Measurements from ENCODE around the gene REEP2. TPM values are rescaled to one million over a fixed set of nuclear protein-coding genes. Genes with fewer than 3 reads are reported as not detected.

Gene REEP2
- total RNA-seq, 2 experiments from 2014 or later = 6.1 to 10.9 TPM

DNA sequence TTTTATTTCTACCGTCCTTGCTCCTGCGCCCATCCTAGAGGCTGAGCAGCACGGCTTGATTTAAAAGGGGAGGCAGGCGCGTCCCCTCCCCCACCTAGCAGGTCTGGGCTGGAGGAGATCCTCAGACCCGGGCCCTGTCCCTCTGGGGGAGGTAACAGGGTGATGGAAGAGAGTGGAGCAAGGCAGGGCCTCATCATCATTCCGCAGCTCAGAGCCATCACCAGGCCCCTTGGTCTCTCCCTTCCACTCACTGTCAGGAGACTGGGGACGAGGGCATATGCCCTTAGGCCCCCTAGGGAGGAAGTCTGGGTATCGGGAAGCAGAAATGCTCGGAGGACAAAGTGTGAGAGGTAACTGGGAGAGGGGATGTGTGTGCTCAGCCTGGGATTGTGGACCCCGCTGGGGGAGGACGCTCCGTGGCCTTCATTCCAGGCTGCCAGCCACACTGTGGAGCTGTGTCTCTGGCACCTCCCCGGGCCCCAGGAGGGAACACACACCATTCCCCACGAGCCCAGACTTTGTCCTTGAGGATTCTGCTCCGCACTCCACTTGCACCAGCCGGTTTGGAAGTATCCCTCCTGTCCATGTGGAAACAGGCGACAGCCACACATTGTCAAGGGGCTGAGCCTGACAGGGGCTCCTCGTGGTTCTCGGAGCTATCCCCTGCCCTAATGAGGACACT, 761 bp downstream of the REEP2 start:
- Mint-ChIP-seq H3K9me3 (no peaks in the 10 kb centered on the region), H3K36me3 (peaks cover 12% of the 10 kb centered on the region), H3K4me3 (peak overlapping the region; percentile 78), H3K4me1 (ENCODE audit: low read depth) (peaks cover 16% of the 10 kb centered on the region), H3K27me3 (peaks cover 3% of the 10 kb centered on the region), H3K27ac (no peak overlapping the region)
- CTCF ChIA-PET = interaction anchor here (2.7 kb wide), 1 partner anchor 10 kb away, joined by 16 read pairs; no protein-coding TSS in a partner anchor
- DNase-seq = no peak
- intact Hi-C loops (cut with micrococcal nuclease) = loop anchor here (2.0 to 10.0 kb wide), 2 partner anchors 25 to 225 kb away; partner anchors contain the start of genes CDC23 and EGR1
- POLR2A ChIA-PET = interaction anchor here (1.8 kb wide), 1 partner anchor 10 kb away, joined by 6 read pairs; no protein-coding TSS in a partner anchor

DNA sequence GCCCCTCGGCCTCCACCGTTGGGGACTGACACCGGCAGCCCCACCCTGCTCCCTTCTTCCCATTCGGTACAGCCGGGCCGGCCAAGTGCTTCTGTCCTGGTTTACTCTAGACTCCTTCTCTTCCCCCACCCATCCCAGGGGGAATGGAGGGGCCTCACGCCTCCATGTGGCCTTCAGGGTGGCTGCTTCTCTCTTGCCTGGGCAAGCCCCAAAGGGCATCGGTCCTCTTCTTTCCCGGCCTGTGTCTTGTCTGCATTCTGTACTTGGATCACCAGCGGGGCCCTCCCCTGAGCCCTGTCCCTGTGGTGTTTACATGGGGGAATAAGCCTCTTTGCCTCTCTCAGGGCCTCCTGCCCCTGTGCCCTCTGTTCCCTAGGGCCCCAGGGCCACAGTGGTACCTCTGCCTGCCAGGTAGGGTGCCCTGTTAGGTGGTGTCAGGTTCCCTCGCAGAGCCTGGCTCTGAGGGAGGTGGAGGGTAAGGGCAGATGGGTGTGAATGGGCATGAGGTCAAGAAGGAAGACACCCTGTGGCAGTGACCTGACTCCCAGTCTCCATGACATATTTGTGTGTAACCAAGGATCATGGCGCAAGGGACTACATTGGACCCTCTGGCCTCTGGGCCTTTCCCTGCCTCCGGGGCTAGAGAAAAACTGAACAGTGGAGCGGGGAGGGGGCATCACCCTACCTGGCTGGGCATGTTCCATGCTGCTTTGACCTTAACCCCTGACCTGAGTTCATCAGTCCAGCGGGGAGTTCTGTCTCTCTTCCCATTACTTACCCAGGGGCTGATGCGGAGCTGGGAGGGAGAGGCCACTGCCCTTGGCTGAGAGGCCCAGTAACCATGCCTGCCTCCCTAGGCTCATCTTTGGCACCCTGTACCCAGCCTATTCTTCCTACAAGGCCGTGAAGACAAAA, 1.6 kb downstream of the REEP2 start:
- DNase-seq = no peak
- Mint-ChIP-seq H3K4me1 (ENCODE audit: low read depth) (peaks cover 16% of the 10 kb centered on the region), H3K4me3 (peak overlapping the region; percentile 53), H3K9me3 (no peaks in the 10 kb centered on the region), H3K36me3 (peaks cover 6% of the 10 kb centered on the region), H3K27ac (no peak overlapping the region), H3K27me3 (peaks cover 3% of the 10 kb centered on the region)
- ChIA-PET CTCF (interaction anchor here (0.8 to 2.7 kb wide), 2 partner anchors 9 to 88 kb away, joined by 3 to 16 read pairs; partner anchors contain the start of gene KDM3B), POLR2A (no interaction called here)
- intact Hi-C loops (cut with micrococcal nuclease) = no loop called here

DNA sequence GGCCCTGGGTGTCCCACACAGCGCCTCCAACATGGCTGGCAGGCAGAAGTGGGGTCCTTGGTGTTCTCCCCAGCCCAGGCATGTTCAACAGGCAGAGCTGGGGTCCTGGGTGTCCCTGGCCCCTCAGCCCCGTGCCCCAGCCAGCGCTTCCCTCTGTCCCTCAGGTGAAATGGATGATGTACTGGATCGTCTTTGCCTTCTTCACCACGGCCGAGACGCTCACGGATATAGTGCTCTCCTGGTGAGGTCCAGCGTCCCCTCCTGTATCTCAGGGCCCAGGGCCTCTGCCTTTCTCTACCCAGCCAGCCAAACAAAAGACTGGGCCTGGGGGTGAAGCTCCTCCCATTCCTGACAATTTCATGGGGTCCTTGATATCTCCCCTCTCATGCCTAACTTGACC, 2.4 kb downstream of the REEP2 start:
- intact Hi-C loops (cut with micrococcal nuclease) = no loop called here
- POLR2A ChIA-PET = no interaction called here

DNA sequence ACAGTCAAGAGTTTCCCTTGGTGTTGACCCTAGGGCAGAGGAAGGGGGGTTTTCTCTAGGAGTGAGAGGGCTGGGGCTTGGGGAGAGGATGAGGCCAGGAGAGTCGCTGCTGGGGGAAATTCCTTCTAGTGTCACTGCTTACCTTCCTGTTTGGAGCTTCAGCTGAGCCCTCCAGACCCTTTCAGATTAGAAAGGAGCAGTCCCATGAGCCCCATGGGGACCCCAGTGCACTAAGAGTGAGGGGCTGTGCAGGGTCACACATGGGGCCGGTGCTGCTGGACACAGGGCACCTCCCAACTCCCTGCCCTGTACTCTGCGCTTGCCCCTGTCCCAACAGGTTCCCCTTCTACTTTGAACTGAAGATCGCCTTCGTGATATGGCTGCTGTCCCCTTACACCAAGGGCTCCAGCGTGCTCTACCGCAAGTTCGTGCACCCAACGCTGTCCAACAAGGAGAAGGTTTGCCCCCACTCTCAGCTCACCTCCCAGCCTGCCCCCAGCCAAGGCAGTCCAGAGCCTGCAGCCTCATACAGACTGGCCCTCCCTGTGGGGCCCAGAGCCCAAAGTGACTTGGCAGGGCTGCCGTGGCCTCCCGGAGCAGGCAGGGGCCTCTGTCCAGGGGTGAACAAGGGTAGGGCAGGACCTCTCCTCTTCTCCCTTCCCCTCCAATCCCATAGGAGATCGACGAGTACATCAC, 5.4 kb downstream of the REEP2 start:
- Mint-ChIP-seq H3K36me3 (peaks cover 1% of the 10 kb centered on the region), H3K27me3 (peaks cover 3% of the 10 kb centered on the region), H3K4me1 (ENCODE audit: low read depth) (peaks cover 7% of the 10 kb centered on the region), H3K4me3 (no peak overlapping the region), H3K9me3 (no peaks in the 10 kb centered on the region), H3K27ac (no peak overlapping the region)
- POLR2A ChIA-PET = no interaction called here
- intact Hi-C loops (cut with micrococcal nuclease) = no loop called here
- CTCF ChIA-PET = no interaction called here
- DNase-seq = no peak

More for the DNA sequence above, 2.4 kb downstream of the REEP2 start:
- Mint-ChIP-seq H3K36me3 (peaks cover 1% of the 10 kb centered on the region), H3K9me3 (no peaks in the 10 kb centered on the region), H3K27me3 (peaks cover 3% of the 10 kb centered on the region), H3K4me3 (no peak overlapping the region), H3K27ac (no peak overlapping the region), H3K4me1 (ENCODE audit: low read depth) (peaks cover 16% of the 10 kb centered on the region)
- DNase-seq = no peak
- CTCF ChIA-PET = interaction anchor here (0.8 kb wide), 1 partner anchor 89 kb away, joined by 3 read pairs; the partner anchor contains the start of gene KDM3B

DNA sequence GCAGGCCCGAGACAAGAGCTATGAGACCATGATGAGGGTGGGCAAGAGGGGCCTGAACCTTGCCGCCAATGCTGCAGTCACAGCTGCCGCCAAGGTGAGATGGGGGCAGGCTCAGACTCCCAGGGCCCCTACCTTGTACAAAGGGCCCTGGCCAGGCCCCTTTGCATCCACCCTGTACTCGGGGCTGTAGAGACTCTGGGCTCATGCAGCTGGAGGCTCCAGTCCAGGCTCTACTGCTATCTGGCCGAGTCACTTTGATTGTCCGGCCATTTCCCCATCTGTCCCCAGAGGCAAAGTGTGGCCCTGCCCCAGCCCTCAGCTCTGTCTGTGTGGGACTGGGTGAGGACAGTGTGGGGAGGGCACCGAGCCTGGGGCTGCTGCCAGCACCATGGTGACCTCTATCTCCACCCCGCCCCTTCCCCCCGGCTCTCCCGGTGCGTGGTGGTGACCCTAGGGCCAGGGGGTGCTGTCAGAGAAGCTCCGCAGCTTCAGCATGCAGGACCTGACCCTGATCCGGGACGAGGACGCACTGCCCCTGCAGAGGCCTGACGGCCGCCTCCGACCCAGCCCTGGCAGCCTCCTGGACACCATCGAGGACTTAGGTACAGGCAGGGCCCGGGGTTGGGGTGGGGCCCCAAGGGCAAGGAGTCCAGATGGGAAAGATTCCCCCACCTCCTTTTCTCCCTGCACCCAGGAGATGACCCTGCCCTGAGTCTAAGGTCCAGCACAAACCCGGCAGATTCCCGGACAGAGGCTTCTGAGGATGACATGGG, 6.1 kb downstream of the REEP2 start:
- Mint-ChIP-seq H3K36me3 (peaks cover 1% of the 10 kb centered on the region), H3K4me3 (no peak overlapping the region), H3K27me3 (peaks cover 4% of the 10 kb centered on the region), H3K9me3 (no peaks in the 10 kb centered on the region), H3K4me1 (ENCODE audit: low read depth) (peaks cover 5% of the 10 kb centered on the region), H3K27ac (no peak overlapping the region)
- DNase-seq = no peak
- intact Hi-C loops (cut with micrococcal nuclease) = no loop called here
- POLR2A ChIA-PET = no interaction called here
- CTCF ChIA-PET = no interaction called here

DNA sequence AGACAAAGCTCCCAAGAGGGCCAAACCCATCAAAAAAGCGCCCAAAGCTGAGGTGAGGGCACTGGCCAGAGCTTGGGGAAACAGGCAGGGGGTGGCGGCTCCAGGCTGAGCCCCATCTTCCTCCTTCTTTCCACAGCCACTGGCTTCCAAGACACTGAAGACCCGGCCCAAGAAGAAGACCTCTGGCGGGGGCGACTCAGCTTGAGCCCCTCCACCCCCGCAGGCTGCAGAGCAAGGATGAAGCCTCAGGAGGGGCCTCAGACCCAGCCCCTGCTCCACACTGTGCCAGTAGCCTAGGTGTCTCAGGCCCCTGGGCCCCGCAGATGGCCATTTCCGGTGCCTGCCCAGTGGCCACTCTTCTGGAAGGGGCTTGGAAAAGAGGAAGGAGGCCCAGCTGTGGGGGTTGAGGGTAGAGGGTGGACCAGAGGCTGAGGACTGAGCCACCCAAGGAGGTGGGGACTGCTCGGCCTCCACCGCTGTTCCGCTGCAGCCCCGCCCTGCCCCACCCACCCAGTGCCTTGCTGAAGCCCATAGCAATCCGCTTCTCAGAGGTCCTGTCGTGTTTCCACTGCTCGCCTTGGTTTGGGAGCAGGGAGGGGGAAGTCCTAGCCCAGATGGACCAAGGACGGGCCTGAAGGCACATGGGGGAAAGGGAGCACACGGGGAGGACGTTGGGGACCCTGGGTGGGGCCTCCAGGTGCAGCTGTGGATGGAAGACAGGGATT, 6.9 kb downstream of the REEP2 start:
- Mint-ChIP-seq H3K27ac (no peak overlapping the region), H3K4me3 (no peak overlapping the region), H3K9me3 (no peaks in the 10 kb centered on the region), H3K27me3 (peaks cover 4% of the 10 kb centered on the region), H3K36me3 (no peaks in the 10 kb centered on the region), H3K4me1 (ENCODE audit: low read depth) (peaks cover 6% of the 10 kb centered on the region)
- intact Hi-C loops (cut with micrococcal nuclease) = no loop called here
- DNase-seq = no peak
- ChIA-PET POLR2A (no interaction called here), CTCF (no interaction called here)

DNA sequence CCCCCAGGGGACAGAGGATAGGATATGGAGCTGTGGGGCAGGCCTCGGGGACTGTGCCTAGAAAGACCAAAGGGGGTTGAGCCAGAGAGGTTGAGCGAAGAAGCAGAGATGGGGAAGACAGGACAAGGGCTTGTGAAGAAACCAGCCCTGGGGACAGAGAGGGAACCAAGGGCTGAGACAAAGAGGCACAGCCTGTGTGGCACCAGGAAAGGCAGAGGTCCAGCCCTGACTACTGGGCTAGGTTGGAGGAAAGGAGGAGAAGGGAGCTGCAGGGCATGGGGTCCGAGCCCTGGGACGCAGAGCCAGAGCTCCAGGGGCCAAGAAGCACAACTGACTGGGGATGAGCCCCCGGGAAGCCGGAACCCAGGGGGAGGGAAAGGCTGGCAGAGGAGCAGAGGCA, 9.2 kb downstream of the REEP2 start:
- POLR2A ChIA-PET = no interaction called here
- Mint-ChIP-seq H3K36me3 (no peaks in the 10 kb centered on the region), H3K27ac (no peak overlapping the region), H3K4me1 (ENCODE audit: low read depth) (peaks cover 6% of the 10 kb centered on the region), H3K9me3 (no peaks in the 10 kb centered on the region), H3K27me3 (peaks cover 4% of the 10 kb centered on the region), H3K4me3 (no peak overlapping the region)
- DNase-seq = no peak
- CTCF ChIA-PET = interaction anchor here (0.8 to 6.3 kb wide), 10 partner anchors 9 to 269 kb away, joined by 3 to 71 read pairs (median 8); partner anchors contain the start of genes EGR1, KDM3B and KIF20A
- intact Hi-C loops (cut with micrococcal nuclease) = no loop called here

DNA sequence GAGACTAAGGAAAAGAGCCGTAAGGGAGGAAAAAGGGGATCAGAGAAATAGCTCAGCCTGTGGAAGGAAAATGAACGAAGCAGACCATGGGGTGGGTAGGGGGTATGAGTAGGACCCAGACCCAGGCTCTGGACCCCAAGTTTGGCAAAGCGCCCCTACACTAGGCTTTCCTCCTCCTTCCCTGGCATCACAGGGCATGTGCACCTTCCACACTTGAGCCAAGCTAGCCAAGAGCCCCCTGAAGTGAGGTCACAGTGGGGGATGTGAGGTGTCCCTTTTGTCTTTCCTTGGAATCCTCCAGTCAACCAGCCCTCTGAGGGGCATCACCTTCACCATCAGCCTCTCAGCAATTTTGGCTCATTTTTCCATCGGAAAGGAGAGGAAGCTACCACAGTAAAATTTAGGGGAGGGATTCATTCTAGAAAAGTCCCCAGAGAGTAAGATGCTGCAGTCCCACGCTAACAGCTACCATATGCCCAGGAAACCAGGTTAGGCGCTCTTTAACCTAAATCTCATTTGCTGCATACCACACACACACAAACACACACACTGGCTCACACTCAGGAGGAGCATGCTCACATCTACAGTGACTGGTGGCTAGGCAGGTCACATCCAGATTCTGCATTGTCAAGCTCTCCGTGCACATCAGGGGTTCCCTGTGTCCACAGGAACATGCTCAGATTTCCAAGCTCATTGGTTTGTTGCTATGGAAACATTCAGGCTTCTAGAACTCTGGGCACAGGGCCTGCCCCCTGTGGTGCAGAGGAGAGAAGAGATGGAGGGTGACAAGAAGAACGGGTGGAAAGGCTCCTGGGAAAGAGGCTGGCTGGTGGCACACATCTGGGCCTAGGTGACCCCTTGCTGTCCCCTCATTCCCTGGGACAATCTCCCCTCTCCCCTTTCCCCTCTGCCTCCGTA, 9.9 kb downstream of the REEP2 start:
- ChIA-PET CTCF (interaction anchor here (0.8 to 6.3 kb wide), 19 partner anchors 9 to 270 kb away, joined by 3 to 71 read pairs (median 6); partner anchors contain the start of genes EGR1, ETF1, KDM3B and KIF20A), POLR2A (interaction anchor here (0.9 to 2.0 kb wide), 3 partner anchors 10 to 17 kb away, joined by 3 to 12 read pairs (median 6); partner anchors contain the start of genes EGR1 and REEP2)
- intact Hi-C loops (cut with micrococcal nuclease) = no loop called here
- H3K9me3 Mint-ChIP-seq = no peaks in the 10 kb centered on the region
- H3K4me3 Mint-ChIP-seq = no peak overlapping the region
- no peaks in the 10 kb centered on the region for H3K36me3 Mint-ChIP-seq
- no peak for DNase-seq
- H3K4me1 Mint-ChIP-seq (ENCODE audit: low read depth) = peaks cover 6% of the 10 kb centered on the region
- H3K27me3 Mint-ChIP-seq = peaks cover 4% of the 10 kb centered on the region
- no peak overlapping the region for H3K27ac Mint-ChIP-seq

DNA sequence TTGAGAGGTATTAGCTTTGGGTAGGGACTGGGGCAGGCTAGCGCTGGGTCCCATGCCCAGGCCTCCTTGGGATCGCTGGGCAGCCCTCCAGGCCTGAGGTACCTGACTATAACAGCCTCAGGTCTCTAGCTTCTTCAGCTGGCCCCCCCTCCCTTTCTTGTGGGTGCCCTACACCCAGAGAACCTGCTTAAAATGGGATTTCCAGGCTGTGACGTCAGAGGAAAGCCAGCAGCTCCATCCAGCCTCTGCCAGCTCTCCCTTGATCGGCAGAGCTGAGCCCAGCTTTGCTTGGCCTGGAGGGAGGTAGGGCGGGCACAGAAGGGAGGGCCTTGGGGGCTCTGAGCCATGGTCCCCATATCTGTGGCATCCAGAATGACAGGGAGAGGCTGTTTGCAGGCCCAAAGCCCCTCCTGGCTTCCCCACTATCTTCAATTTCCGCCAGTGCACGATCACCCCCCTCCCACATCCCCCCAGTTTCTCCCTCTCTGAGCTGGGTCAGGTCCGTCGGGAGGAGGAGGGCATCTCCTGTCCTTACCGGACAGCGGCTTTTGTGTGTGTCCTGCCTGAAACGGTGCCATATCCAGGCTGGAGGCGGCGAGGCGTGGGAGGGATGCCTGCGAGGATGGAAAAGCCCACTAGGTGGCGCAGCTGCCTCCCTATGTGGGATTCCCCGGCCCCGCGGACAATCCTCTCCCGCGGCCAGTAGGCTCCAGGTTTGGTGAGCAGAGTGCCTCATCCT, 10.8 kb downstream of the REEP2 start:
- no peak overlapping the region for H3K27ac Mint-ChIP-seq

More for the DNA sequence above, 10.8 kb downstream of the REEP2 start:
- Mint-ChIP-seq H3K9me3 (no peaks in the 10 kb centered on the region), H3K27me3 (peaks cover 4% of the 10 kb centered on the region), H3K36me3 (no peaks in the 10 kb centered on the region), H3K4me1 (ENCODE audit: low read depth) (peaks cover 6% of the 10 kb centered on the region), H3K4me3 (peak overlapping the region; percentile 33)
- POLR2A ChIA-PET = interaction anchor here (0.6 to 2.0 kb wide), 5 partner anchors 9 to 561 kb away, joined by 3 to 12 read pairs (median 4); partner anchors contain the start of genes EGR1 and REEP2
- CTCF ChIA-PET = interaction anchor here (0.6 to 6.3 kb wide), 27 partner anchors 8 to 271 kb away, joined by 3 to 71 read pairs (median 5); partner anchors contain the start of genes BRD8, EGR1, ETF1 and KDM3B
- intact Hi-C loops (cut with micrococcal nuclease) = loop anchor here (1.0 kb wide), 1 partner anchor 54 kb away; no protein-coding TSS in a partner anchor
- DNase-seq = peak; percentile 92
